ENCODE results near the gene MARCKSL1. TPM values are rescaled to one million over a fixed set of nuclear protein-coding genes. Genes with fewer than 3 reads are reported as not detected.

Gene MARCKSL1
- total RNA-seq, 1 experiment from 2014 or later = 457 TPM

GRCh38 chr1:32318127-32318869, 17.7 kb downstream of the MARCKSL1 start:
- no peak overlapping the region for H3K4me3 Mint-ChIP-seq

More at GRCh38 chr1:32318127-32318869, 17.7 kb downstream of the MARCKSL1 start:
- H3K23ac ChIP-seq (ENCODE audit: insufficient read length, low read depth, low read length) = no peak overlapping the region
- Mint-ChIP-seq H3K27ac (no peak overlapping the region), H3K4me1 (peaks cover 0 to 4% of the 10 kb centered on the region in 2 experiments; a peak in 1 of 4 replicates), H3K36me3 (ENCODE audit: insufficient read depth in 1 of 3, low read depth in 3 of 3) (peaks cover 9 to 41% (median 33%) of the 10 kb centered on the region in 3 experiments; a peak in 6 of 7 replicates), H3K27me3 (ENCODE audit: low read depth) (no peaks in the 10 kb centered on the region), H3K9me3 (no peaks in the 10 kb centered on the region)
- TF ChIP-seq CTCF (conservative IDR thresholded peaks at IDR 0.05) = no peak
- H3K23me2 ChIP-seq (ENCODE audit: insufficient read length, low read depth, low read length, poor library complexity, severe bottlenecking) = no peaks in the 10 kb centered on the region
- H2AK5ac ChIP-seq (ENCODE audit: insufficient read length, low read length) = no peak overlapping the region
- H3K79me1 ChIP-seq (ENCODE audit: insufficient read depth, low read depth, low read length, poor library complexity, severe bottlenecking) = no peaks in the 10 kb centered on the region
- no peak overlapping the region for H3K27ac ChIP-seq (ENCODE audit: insufficient read length, low read depth, low read length)
- no peak overlapping the region for H2BK5ac ChIP-seq (ENCODE audit: insufficient read length, low read length)
- no peak overlapping the region for H3K9ac ChIP-seq (ENCODE audit: extremely low read depth, insufficient read length, low read length)
- no peak overlapping the region for H2AFZ ChIP-seq (ENCODE audit: low read length)
- no peak overlapping the region for H3K18ac ChIP-seq (ENCODE audit: insufficient read length, low read depth, low read length)
- H3K4ac ChIP-seq (ENCODE audit: low read depth, low read length) = no peak overlapping the region
- no peak overlapping the region for H4K5ac ChIP-seq (ENCODE audit: insufficient read length, low read depth, low read length)
- H4K8ac ChIP-seq (replicated peaks; ENCODE audit: insufficient read length, low read depth, low read length) = no peak overlapping the region
- no peaks in the 10 kb centered on the region for H4K20me1 ChIP-seq (ENCODE audit: control insufficient read depth, insufficient read depth, insufficient read length)
- H4K91ac ChIP-seq (ENCODE audit: insufficient read length, low read depth, low read length) = no peak overlapping the region
- no peak overlapping the region for H2BK20ac ChIP-seq (ENCODE audit: low read depth, low read length, poor library complexity, severe bottlenecking)
- no CpG with 5 or more reads among the region's 10 CpGs for WGBS (ENCODE audit: extremely low coverage, insufficient read length, low lambda C conversion rate)
- H3K27me3 ChIP-seq (ENCODE audit: insufficient read depth, low read length) = no peaks in the 10 kb centered on the region
- no peaks in the 10 kb centered on the region for H3K4me1 ChIP-seq (ENCODE audit: insufficient read depth, low read length)
- no peak overlapping the region for H2BK120ac ChIP-seq (ENCODE audit: low read depth, low read length, poor library complexity, severe bottlenecking)
- no peak for DNase-seq
- no peak overlapping the region for H3K56ac ChIP-seq (ENCODE audit: insufficient read length, low read depth, low read length)
- no peaks in the 10 kb centered on the region for H3K9me3 ChIP-seq (ENCODE audit: control insufficient read depth, low read depth, low read length)
- no peak overlapping the region for H2BK12ac ChIP-seq (ENCODE audit: insufficient read length, low read depth, low read length)
- H3K79me2 ChIP-seq (ENCODE audit: insufficient read depth, low read length) = peaks cover 2% of the 10 kb centered on the region; the same call in 1 of the 2 replicates
- no peak overlapping the region for H3K4me2 ChIP-seq (ENCODE audit: insufficient read depth, insufficient read length, low read length)
- no peak overlapping the region for H3T11ph ChIP-seq (ENCODE audit: low read length)
- no peak overlapping the region for H3K14ac ChIP-seq (ENCODE audit: insufficient read depth, low read length)
- no peak overlapping the region for H2BK15ac ChIP-seq (ENCODE audit: low read depth, low read length)

All from H9 (cell line).